HepG2 (cell line): ENCODE data around the gene C19orf85. TPM values are rescaled to one million over a fixed set of nuclear protein-coding genes. Genes with fewer than 3 reads are reported as not detected.

ENCODE experiments used
- ARNTL ChIP-seq: sonication (generic); formaldehyde crosslinking; IDR thresholded peaks from 2 replicates; pipeline ENCODE4 v1.4.0; 2020; ENCODE audit warnings: mild to moderate bottlenecking, missing genetic modification reagents
- BORCS8-MEF2B ChIP-seq: sonication (generic); formaldehyde crosslinking; IDR thresholded peaks from 2 replicates; pipeline ENCODE4 v1.8.0; 2022; ENCODE audit warnings: mild to moderate bottlenecking, missing genetic modification reagents
- GMEB1 ChIP-seq: sonication (generic); formaldehyde crosslinking; IDR thresholded peaks from 2 replicates; pipeline ENCODE4 v1.5.1; 2020; ENCODE audit warnings: missing genetic modification reagents, mild to moderate bottlenecking, borderline replicate concordance
- HDAC1 ChIP-seq: sonication (generic); formaldehyde crosslinking; IDR thresholded peaks from 2 replicates; pipeline ENCODE4 v1.5.1; 2020; ENCODE audit warnings: mild to moderate bottlenecking, missing genetic modification reagents
- HDAC6 ChIP-seq: fragments of 200-600 bp; sonication (generic); IDR thresholded peaks from 2 replicates; pipeline ENCODE4 v1.7.0; 2017; ENCODE audit warnings: mild to moderate bottlenecking, antibody characterized with exemption, low read length, low read depth
- HIVEP1 ChIP-seq: sonication (generic); formaldehyde crosslinking; IDR thresholded peaks from 2 replicates; pipeline ENCODE4 v1.4.0; 2020; ENCODE audit warnings: mild to moderate bottlenecking, missing genetic modification reagents
- ISX ChIP-seq: sonication (generic); formaldehyde crosslinking; conservative IDR thresholded peaks from 2 replicates; pipeline ENCODE4 v1.5.0; 2020; ENCODE audit warnings: missing genetic modification reagents
- JARID2 ChIP-seq: sonication (generic); formaldehyde crosslinking; IDR thresholded peaks from 2 replicates; pipeline ENCODE4 v1.8.1; 2023; ENCODE audit warnings: missing genetic modification reagents, inconsistent platforms; ENCODE audit not compliant: insufficient replicate concordance
- KMT2B ChIP-seq: IDR thresholded peaks from 2 replicates; pipeline ENCODE4 v1.6.1; 2016; ENCODE audit warnings: missing genetic modification reagents, missing compliant biosample characterization
- PBX3 ChIP-seq: sonication (generic); formaldehyde crosslinking; IDR thresholded peaks from 2 replicates; pipeline ENCODE4 v1.8.1; 2023; ENCODE audit warnings: missing genetic modification reagents, inconsistent platforms, borderline replicate concordance
- TMF1 ChIP-seq: sonication (generic); formaldehyde crosslinking; IDR thresholded peaks from 2 replicates; pipeline ENCODE4 v1.8.1; 2022; ENCODE audit warnings: low read depth, missing genetic modification reagents
- YEATS4 ChIP-seq: sonication (generic); formaldehyde crosslinking; IDR thresholded peaks from 2 replicates; pipeline ENCODE4 v1.4.0; 2020; ENCODE audit warnings: missing genetic modification reagents, borderline replicate concordance
- YY1 ChIP-seq: IDR thresholded peaks from 2 replicates; pipeline ENCODE4 v1.6.1; 2011; ENCODE audit warnings: low read length, low read depth, moderate library complexity, mild to moderate bottlenecking; ENCODE audit not compliant: insufficient read depth, insufficient replicate concordance
- ZBTB26 ChIP-seq: IDR thresholded peaks from 2 replicates; pipeline ENCODE4 v1.6.1; 2016; ENCODE audit warnings: missing compliant biosample characterization, missing genetic modification reagents, borderline replicate concordance
- ZFAT ChIP-seq: sonication (generic); formaldehyde crosslinking; conservative IDR thresholded peaks from 2 replicates; pipeline ENCODE4 v1.8.1; 2023; ENCODE audit warnings: missing genetic modification reagents, inconsistent platforms
- ZMYM3 ChIP-seq: sonication (generic); formaldehyde crosslinking; IDR thresholded peaks from 2 replicates; pipeline ENCODE4 v1.5.1; 2020; ENCODE audit warnings: mild to moderate bottlenecking, missing genetic modification reagents
- ZNF329 ChIP-seq: sonication (generic); formaldehyde crosslinking; IDR thresholded peaks from 2 replicates; pipeline ENCODE4 v1.9.0; 2021; ENCODE audit warnings: low read depth, mild to moderate bottlenecking, missing genetic modification reagents
- ZNF441 ChIP-seq: sonication (generic); formaldehyde crosslinking; IDR thresholded peaks from 2 replicates; pipeline ENCODE4 v1.7.0; 2021; ENCODE audit warnings: missing genetic modification reagents, borderline replicate concordance
- ZNF639 ChIP-seq: conservative IDR thresholded peaks from 2 replicates; pipeline ENCODE4 v1.6.1; 2018; ENCODE audit warnings: missing genetic modification reagents
- ZNF710 ChIP-seq: sonication (generic); formaldehyde crosslinking; IDR thresholded peaks from 2 replicates; pipeline ENCODE4 v1.5.0; 2020; ENCODE audit warnings: mild to moderate bottlenecking, missing genetic modification reagents, borderline replicate concordance
- ZNF746 ChIP-seq: sonication (generic); formaldehyde crosslinking; IDR thresholded peaks from 2 replicates; pipeline ENCODE4 v1.8.0; 2022; ENCODE audit warnings: mild to moderate bottlenecking, missing genetic modification reagents
- ZNF766 ChIP-seq: sonication (generic); formaldehyde crosslinking; IDR thresholded peaks from 2 replicates; pipeline ENCODE4 v1.5.0; 2020; ENCODE audit warnings: missing genetic modification reagents, borderline replicate concordance
- polyA plus RNA-seq, 8 experiments: library from polyadenylated mRNA; depleted of rRNA in 3 of 8; stranded (reverse) in 7 of 8; unstranded in 1 of 8; fragments of >200 nt; fragmentation: Illumina TruSeq in 4 of 8; extraction: Trizol in 4 of 8; gene quantifications; 2 replicates each; pipeline versions ENCODE4 v1.2.1 to v1.2.3, GENCODE V29; 2011 to 2016; ENCODE audit warnings: low read depth in 4 of 8, missing spikeins in 1 of 8, mixed read lengths in 1 of 8; ENCODE audit not compliant: insufficient read depth in 1 of 8
- total RNA-seq, 5 experiments: library from RNA; depleted of rRNA; stranded (reverse); fragments of >200 nt; fragmentation: Illumina TruSeq; extraction: Trizol; gene quantifications; 2 replicates each; pipeline ENCODE4 v1.2.3, GENCODE V29; 2016; ENCODE audit warnings: low read depth in 1 of 5

C19orf85 gene
- total and polyA plus RNA-seq, 2 of the 13 experiments (the other 11 are each of a cell fraction or from before 2014, with no cell fraction given): not detected

GRCh38 chr19:55467236-55468053 lies 2.9 kb upstream of the C19orf85 start (continued):
- TF ChIP-seq ZNF329: no peak
- TF ChIP-seq ISX: no peak
- TF ChIP-seq ZNF639: no peak
- TF ChIP-seq GMEB1 (CRISPR knock-in tag): peak; percentile 52; the same call in 1 of the 2 replicates
- no peak for TF ChIP-seq JARID2 (CRISPR knock-in tag)
- TF ChIP-seq HDAC6: no peak
- no peak for TF ChIP-seq ZNF746 (CRISPR knock-in tag)
- TF ChIP-seq HDAC1 (CRISPR knock-in tag): 0 out of 2 replicates have a peak, but pooled peaks have one; percentile 41
- TF ChIP-seq HIVEP1 (CRISPR knock-in tag): no peak
- TF ChIP-seq ARNTL (CRISPR knock-in tag): no peak
- TF ChIP-seq PBX3: no peak
- TF ChIP-seq ZFAT (CRISPR knock-in tag): no peak
- TF ChIP-seq YEATS4 (CRISPR knock-in tag): peak; percentile 50; the same call in 1 of the 2 replicates
- TF ChIP-seq ZMYM3 (CRISPR knock-in tag): no peak
- TF ChIP-seq ZNF766 (CRISPR knock-in tag): no peak
- no peak; the same call in 1 of the 2 replicates for TF ChIP-seq ZBTB26
- no peak for TF ChIP-seq TMF1 (CRISPR knock-in tag)
- TF ChIP-seq ZNF710 (CRISPR knock-in tag): no peak
- TF ChIP-seq ZNF441: no peak; the same call in 1 of the 2 replicates
- TF ChIP-seq KMT2B (CRISPR knock-in tag): no peak
- TF ChIP-seq YY1: peak; percentile 46
- no peak for TF ChIP-seq BORCS8-MEF2B
